ENCODE data around the gene TLR6. TPM values are rescaled to one million over a fixed set of nuclear protein-coding genes. Genes with fewer than 3 reads are reported as not detected.

The TLR6 gene
- polyA plus RNA-seq, 1 of the 3 experiments (the other 2 are of a cell fraction): 0.10 TPM

DNA sequence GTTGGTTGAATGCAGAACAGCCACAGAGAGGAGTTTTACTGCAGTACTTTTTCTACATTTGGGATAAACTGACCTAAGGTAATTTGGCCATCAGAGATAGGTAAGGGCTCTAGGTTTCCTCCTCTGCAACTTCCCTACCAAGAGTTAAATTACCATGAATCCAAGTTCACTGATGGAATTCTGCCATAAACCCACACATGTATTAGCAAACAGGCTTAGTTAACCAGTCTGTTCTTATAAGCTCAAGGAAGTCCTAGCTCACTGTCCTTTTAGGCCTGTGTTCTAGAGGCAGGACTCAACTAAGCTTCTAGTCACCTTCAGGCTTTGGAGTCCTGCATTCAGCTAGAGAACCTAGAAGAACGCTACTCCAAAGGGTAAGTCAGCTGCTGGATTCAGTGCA is 15.0 kb upstream of the TLR6 start (continued):
- TF ChIP-seq, protein P1, sequence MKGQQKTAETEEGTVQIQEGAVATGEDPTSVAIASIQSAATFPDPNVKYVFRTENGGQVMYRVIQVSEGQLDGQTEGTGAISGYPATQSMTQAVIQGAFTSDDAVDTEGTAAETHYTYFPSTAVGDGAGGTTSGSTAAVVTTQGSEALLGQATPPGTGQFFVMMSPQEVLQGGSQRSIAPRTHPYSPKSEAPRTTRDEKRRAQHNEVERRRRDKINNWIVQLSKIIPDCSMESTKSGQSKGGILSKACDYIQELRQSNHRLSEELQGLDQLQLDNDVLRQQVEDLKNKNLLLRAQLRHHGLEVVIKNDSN (IDR thresholded peaks at IDR 0.05; ENCODE audit: borderline replicate concordance, low read depth): no peak
- TF ChIP-seq NRF1 (IDR thresholded peaks at IDR 0.05; ENCODE audit: low read depth, low read length) (no peak), MXI1 (IDR thresholded peaks at IDR 0.05; ENCODE audit: low read depth, low read length) (no peak)

DNA sequence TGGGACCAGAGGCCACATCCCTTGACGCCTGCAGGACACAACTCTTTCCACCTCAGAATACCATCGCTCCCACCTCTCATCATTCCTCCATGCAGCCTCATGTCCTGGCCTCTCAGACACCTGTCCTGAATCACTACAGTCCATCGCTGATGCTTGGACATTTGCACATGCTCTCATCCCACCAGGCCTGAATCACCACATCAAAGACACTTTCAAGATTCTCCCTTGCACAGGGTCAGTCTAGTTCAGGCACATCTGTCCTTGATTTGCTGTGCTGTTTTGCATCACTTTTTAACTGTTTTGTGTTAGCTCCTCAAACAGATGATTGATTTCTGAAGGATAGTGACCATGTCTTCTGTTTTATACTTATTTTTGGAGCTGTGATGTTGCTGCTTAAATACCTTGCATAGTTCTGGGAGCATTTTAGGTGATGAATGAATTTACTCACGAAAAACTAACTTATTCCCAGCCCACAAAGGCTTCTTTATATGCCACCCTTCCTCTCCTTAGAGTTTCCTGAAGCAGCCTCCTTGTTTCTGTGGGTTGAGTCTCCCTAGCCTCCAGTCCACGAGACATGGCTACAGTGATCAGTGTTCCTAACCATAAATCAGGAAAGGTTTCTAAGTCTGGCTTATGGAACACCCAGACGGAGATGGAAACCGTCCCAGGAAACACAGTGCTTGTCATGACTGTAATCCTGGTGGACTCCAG is 13.6 kb upstream of the TLR6 start:
- no peak for DNase-seq
- H2AFZ ChIP-seq (ENCODE audit: low read depth): no peak overlapping the region
- H3K27me3 ChIP-seq (ENCODE audit: insufficient read depth): no peaks in the 10 kb centered on the region
- 0 out of 2 replicates have a peak overlapping the region, but pooled peaks have one; percentile 98 for H3K4me2 ChIP-seq
- ChIA-PET CTCF (interaction anchor here (1.3 to 1.7 kb wide), 3 partner anchors 9 to 18 kb away, joined by 3 to 6 read pairs (median 6); no protein-coding TSS in a partner anchor), POLR2A (no interaction called here)
- peak overlapping the region in 1 of 2 experiments; percentile 13; a peak in 2 of 4 replicates for H3K27ac ChIP-seq (ENCODE audit: low read depth in 2 of 2, low read length in 1 of 2)
- H3K9ac ChIP-seq: no peak overlapping the region
- H3K9me3 ChIP-seq: no peaks in the 10 kb centered on the region
- H3K9me2 ChIP-seq: no peaks in the 10 kb centered on the region
- 84% methylated on average over 7 of the region's 7 CpGs for WGBS (ENCODE audit: low lambda C conversion rate)
- peaks cover 69% of the 10 kb centered on the region for H3K79me2 ChIP-seq (ENCODE audit: insufficient read depth)
- TF ChIP-seq TCF12 (IDR thresholded peaks at IDR 0.05): peak; percentile 70
- TF ChIP-seq, protein P2, sequence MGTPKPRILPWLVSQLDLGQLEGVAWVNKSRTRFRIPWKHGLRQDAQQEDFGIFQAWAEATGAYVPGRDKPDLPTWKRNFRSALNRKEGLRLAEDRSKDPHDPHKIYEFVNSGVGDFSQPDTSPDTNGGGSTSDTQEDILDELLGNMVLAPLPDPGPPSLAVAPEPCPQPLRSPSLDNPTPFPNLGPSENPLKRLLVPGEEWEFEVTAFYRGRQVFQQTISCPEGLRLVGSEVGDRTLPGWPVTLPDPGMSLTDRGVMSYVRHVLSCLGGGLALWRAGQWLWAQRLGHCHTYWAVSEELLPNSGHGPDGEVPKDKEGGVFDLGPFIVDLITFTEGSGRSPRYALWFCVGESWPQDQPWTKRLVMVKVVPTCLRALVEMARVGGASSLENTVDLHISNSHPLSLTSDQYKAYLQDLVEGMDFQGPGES (IDR thresholded peaks at IDR 0.05; ENCODE audit: low read depth, low read length): no peak
- TF ChIP-seq, protein P3, sequence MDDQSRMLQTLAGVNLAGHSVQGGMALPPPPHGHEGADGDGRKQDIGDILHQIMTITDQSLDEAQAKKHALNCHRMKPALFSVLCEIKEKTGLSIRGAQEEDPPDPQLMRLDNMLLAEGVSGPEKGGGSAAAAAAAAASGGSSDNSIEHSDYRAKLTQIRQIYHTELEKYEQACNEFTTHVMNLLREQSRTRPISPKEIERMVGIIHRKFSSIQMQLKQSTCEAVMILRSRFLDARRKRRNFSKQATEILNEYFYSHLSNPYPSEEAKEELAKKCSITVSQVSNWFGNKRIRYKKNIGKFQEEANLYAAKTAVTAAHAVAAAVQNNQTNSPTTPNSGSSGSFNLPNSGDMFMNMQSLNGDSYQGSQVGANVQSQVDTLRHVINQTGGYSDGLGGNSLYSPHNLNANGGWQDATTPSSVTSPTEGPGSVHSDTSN (IDR thresholded peaks at IDR 0.05): peak; percentile 8; the same call in 1 of the 2 replicates
- no peak overlapping the region for H3K4me3 ChIP-seq (ENCODE audit: low read depth in 2 of 2, low read length in 1 of 2)
- peaks cover 14% of the 10 kb centered on the region; the same call in 1 of the 2 replicates for H4K20me1 ChIP-seq (ENCODE audit: insufficient read depth)
- H3K4me1 ChIP-seq (ENCODE audit: control insufficient read depth in 1 of 2, insufficient read depth in 2 of 2, low read depth in 1 of 2, low read length in 1 of 2): peaks cover 0 to 12% of the 10 kb centered on the region in 2 experiments; a peak in 2 of 4 replicates
- H3K36me3 ChIP-seq (replicated peaks in 1 of 2; ENCODE audit: control insufficient read depth in 1 of 2, insufficient read depth in 2 of 2, low read length in 1 of 2): peaks cover 0 to 28% of the 10 kb centered on the region in 2 experiments
- H3F3A ChIP-seq (replicated peaks; ENCODE audit: insufficient read depth): no peaks in the 10 kb centered on the region

DNA sequence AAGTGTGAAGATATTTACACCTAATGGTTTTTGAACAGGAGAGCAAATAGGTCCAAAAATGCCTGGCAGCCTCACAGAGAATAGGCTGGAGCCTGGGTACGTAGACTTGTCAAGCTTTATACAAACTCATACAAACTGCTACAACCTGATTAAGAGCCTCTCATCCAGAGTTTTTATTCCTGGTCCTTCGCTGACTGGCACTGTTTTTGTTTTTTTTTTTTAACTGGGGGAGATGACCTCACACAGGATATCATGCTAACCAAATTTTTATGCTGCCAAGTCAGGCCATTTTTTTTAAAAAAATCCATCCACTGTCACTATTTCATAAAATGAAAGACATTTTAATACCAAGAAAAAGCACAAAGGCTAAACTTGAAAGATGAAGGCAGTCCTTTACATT is 12.9 kb upstream of the TLR6 start:
- H3K9me2 ChIP-seq: no peaks in the 10 kb centered on the region
- H4K20me1 ChIP-seq (ENCODE audit: insufficient read depth): peaks cover 9% of the 10 kb centered on the region; the same call in 1 of the 2 replicates
- WGBS (ENCODE audit: low lambda C conversion rate): 96% methylated on average over 2 of the region's 2 CpGs
- CTCF ChIA-PET: interaction anchor here (1.3 to 1.7 kb wide), 3 partner anchors 9 to 19 kb away, joined by 3 to 6 read pairs (median 3); no protein-coding TSS in a partner anchor
- peak overlapping the region in 1 of 2 experiments; percentile 74; a peak in 2 of 4 replicates for H3K4me3 ChIP-seq (ENCODE audit: low read depth in 2 of 2, low read length in 1 of 2)
- no peaks in the 10 kb centered on the region for H3K27me3 ChIP-seq (ENCODE audit: insufficient read depth)
- peak overlapping the region in 1 of 2 experiments; percentile 74; a peak in 2 of 4 replicates for H3K27ac ChIP-seq (ENCODE audit: low read depth in 2 of 2, low read length in 1 of 2)
- POLR2A ChIA-PET: no interaction called here
- H3K4me1 ChIP-seq (ENCODE audit: control insufficient read depth in 1 of 2, insufficient read depth in 2 of 2, low read depth in 1 of 2, low read length in 1 of 2): peaks cover 0 to 12% of the 10 kb centered on the region in 2 experiments; a peak in 2 of 4 replicates
- H3K9me3 ChIP-seq: no peaks in the 10 kb centered on the region
- H3K9ac ChIP-seq: no peak overlapping the region
- H3K79me2 ChIP-seq (ENCODE audit: insufficient read depth): peaks cover 61% of the 10 kb centered on the region
- TF ChIP-seq SMC3 (IDR thresholded peaks at IDR 0.05; ENCODE audit: low read depth, low read length) (no peak), RXRA (IDR thresholded peaks at IDR 0.05; ENCODE audit: borderline replicate concordance, low read depth) (no peak), EZH2phosphoT487 (IDR thresholded peaks at IDR 0.05; ENCODE audit: borderline replicate concordance, low read depth) (no peak), MXI1 (IDR thresholded peaks at IDR 0.05; ENCODE audit: low read depth, low read length) (no peak), FOXM1 (IDR thresholded peaks at IDR 0.05; ENCODE audit: low read depth) (no peak)
- TF ChIP-seq, protein P4, sequence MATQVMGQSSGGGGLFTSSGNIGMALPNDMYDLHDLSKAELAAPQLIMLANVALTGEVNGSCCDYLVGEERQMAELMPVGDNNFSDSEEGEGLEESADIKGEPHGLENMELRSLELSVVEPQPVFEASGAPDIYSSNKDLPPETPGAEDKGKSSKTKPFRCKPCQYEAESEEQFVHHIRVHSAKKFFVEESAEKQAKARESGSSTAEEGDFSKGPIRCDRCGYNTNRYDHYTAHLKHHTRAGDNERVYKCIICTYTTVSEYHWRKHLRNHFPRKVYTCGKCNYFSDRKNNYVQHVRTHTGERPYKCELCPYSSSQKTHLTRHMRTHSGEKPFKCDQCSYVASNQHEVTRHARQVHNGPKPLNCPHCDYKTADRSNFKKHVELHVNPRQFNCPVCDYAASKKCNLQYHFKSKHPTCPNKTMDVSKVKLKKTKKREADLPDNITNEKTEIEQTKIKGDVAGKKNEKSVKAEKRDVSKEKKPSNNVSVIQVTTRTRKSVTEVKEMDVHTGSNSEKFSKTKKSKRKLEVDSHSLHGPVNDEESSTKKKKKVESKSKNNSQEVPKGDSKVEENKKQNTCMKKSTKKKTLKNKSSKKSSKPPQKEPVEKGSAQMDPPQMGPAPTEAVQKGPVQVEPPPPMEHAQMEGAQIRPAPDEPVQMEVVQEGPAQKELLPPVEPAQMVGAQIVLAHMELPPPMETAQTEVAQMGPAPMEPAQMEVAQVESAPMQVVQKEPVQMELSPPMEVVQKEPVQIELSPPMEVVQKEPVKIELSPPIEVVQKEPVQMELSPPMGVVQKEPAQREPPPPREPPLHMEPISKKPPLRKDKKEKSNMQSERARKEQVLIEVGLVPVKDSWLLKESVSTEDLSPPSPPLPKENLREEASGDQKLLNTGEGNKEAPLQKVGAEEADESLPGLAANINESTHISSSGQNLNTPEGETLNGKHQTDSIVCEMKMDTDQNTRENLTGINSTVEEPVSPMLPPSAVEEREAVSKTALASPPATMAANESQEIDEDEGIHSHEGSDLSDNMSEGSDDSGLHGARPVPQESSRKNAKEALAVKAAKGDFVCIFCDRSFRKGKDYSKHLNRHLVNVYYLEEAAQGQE (IDR thresholded peaks at IDR 0.05; ENCODE audit: low read depth, low read length): no peak
- TF ChIP-seq, protein P5, sequence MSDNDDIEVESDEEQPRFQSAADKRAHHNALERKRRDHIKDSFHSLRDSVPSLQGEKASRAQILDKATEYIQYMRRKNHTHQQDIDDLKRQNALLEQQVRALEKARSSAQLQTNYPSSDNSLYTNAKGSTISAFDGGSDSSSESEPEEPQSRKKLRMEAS (IDR thresholded peaks at IDR 0.05; ENCODE audit: low read depth): no peak
- no peak overlapping the region for H2AFZ ChIP-seq (ENCODE audit: low read depth)
- no peaks in the 10 kb centered on the region for H3F3A ChIP-seq (replicated peaks; ENCODE audit: insufficient read depth)
- DNase-seq: no peak
- peak overlapping the region; percentile 98 for H3K4me2 ChIP-seq
- peaks cover 0 to 28% of the 10 kb centered on the region in 2 experiments for H3K36me3 ChIP-seq (replicated peaks in 1 of 2; ENCODE audit: control insufficient read depth in 1 of 2, insufficient read depth in 2 of 2, low read length in 1 of 2)

Measured in SK-N-SH (cell line).